ENCODE results near the gene UBE2E3. TPM values are rescaled to one million over a fixed set of nuclear protein-coding genes. Genes with fewer than 3 reads are reported as not detected.
"Not testable (repeated sequence)": the region's sequence is repeated elsewhere in the genome, so short reads cannot be mapped to it uniquely, and the experiment has no call there.

The UBE2E3 gene
- 54.8 and 60.7 TPM in 2 replicates for total RNA-seq (2014; rRNA removed; shearing (Covaris generic))
- 32.5 and 40.0 TPM in 2 replicates for polyA plus RNA-seq (2014; cell fraction: nucleus; rRNA removed)

DNA sequence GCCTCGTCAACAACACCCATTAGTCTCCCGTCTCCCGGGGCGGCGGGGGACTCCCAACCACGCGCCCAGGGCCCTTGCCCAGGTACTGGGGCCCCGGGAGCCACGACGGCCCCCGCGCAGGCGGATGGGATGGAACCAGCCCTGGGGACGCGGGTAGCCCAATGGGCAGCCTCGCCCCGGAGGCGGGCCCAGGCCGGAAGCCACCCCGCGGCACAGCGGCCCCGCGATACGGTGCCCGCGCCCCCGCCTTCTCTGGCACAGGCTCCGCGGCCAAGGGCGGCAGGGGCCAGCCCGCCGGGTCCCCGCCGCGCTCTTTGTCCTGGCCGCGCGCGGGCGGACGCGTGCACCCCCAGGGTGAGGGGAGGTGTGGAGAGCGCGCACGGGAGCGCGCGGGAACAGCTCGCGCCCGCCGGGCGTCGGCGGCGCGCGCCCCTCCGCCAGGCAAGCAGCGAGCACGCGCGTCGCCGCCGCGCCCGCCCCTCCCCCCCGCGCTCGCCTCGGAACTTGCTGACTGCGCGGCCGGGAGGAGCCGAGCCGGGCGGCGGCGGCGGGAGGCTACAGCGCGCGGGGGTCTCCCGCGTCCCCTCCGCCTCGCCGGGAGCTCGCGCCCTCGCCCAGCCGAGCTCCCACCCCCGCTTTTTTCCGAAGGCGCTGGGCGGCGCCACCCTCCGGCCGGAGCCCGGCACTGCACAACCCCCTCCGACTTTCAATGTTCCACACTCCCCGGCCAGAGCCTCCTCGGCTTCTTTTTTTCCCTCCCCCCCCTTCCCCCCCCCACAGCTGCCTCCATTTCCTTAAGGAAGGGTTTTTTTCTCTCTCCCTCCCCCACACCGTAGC is at the start of gene UBE2E3:
TSS of gene UBE2E3 (plus strand) at position 500 of the 837 bp plus-strand sequence. CDS start 1,438 bp downstream, outside the sequence.
- peak; percentile 65 for DNase-seq (ENCODE audit: extremely low read depth, low read depth)

- DNase-seq (ENCODE audit: extremely low read depth, low read depth): no peak
Observed at GRCh38 chr2:180931841-180932240, 48.6 kb upstream of the UBE2E3 start.

DNA sequence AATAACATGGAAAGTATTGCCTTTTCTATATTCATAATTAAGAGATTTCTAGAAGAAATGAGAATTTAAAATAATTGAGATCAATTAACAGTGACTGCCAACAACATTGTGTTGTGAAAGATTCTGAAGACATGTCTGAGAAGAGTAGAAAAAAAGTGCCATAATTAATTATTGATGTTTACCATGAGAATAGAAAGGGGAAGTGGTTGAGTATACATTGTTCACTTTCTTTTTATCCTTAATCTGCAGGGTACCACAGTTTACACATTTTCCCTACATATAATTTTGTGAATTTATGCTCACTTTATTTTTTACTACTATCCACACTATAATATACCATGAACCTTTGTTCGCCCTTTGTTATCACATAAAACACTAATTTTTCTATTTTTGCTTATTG is 47.1 kb upstream of the UBE2E3 start:
- no peak for DNase-seq (ENCODE audit: extremely low read depth, low read depth)

- no peak for DNase-seq (ENCODE audit: extremely low read depth, low read depth)
Observed at GRCh38 chr2:180934911-180935310, 45.5 kb upstream of the UBE2E3 start.

- DNase-seq (ENCODE audit: extremely low read depth, low read depth): not testable (repeated sequence)
Observed at GRCh38 chr2:180937480-180937879, 42.9 kb upstream of the UBE2E3 start.

DNA sequence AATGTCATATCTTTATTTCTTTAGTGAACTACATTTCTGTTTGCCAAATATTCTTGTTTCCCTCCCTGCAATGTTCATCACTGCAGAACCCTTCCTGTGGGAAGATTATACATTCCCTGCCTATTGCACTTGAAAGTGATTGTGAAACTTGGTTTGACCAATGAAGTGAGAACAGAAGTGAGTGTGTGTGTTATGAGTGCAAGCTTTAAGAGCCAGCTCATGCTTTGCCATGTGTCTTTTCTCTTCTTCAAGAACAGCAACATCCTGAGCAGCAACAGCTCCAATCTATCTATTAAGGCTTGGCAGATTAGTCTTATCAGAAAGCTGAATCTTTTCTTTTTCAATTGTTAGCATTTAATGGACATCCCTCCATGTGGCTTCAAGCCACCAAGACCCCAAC is 42.0 kb upstream of the UBE2E3 start:
- DNase-seq (ENCODE audit: extremely low read depth, low read depth): no peak

DNA sequence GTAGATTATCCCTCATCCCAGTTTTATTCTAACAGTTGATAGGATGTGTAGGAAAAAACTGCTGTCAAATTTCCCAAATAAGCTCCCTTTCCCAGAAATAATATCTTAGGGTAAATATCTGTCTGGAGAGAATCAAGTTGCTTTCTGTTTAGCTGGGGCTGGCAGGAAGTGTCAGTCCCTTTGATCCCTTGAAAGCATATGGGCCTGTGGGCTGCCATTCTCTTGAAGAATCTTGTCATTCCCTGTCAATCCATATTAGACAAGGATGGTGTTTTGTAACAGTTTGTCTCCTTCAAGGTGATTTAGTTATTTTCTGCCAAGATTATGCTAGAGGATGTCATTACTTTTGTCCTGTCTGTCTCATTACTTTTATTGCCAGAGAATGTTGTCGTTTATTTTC is 37.1 kb upstream of the UBE2E3 start:
- DNase-seq (ENCODE audit: extremely low read depth, low read depth): no peak

DNA sequence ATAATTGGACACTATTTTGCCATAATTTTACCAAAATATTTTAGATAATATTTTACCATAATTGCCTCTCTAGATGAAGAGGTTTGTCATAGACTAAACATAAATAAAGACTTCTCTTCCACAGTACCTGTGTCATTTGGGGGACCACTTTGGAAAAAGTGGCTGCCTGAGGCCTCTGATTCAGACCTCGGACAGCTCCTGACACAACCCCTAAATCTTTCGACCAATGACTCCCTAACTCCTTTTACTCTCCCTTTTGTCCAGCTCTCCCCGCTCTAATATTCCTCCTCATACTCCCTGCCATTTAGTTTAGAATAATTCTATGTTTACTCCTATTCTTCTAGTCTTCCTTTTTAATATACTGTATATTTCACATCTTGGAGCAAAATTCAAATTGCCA is 36.0 kb upstream of the UBE2E3 start:
- DNase-seq (ENCODE audit: extremely low read depth, low read depth): no peak

- DNase-seq (ENCODE audit: extremely low read depth, low read depth): no peak
Observed at GRCh38 chr2:180947208-180947689, 33.2 kb upstream of the UBE2E3 start.

DNA sequence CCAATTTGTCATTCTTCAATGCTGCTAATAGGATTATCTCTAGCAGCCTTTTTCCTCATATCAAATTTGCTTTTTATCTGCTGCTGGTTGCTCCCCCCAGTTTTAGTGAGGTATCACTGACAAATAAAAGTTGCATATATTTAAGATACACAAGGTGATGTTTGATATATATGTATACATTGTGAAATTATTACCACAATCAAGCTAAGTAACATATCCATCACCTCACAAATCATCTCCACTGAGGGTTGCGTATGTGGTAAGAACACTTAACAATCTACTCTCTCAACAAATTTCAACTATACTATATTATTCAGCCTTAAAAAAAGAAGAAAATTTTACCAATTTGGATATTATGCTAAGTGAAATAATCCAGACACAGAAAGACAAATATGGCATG is 30.5 kb upstream of the UBE2E3 start:
- no peak for DNase-seq (ENCODE audit: extremely low read depth, low read depth)

DNA sequence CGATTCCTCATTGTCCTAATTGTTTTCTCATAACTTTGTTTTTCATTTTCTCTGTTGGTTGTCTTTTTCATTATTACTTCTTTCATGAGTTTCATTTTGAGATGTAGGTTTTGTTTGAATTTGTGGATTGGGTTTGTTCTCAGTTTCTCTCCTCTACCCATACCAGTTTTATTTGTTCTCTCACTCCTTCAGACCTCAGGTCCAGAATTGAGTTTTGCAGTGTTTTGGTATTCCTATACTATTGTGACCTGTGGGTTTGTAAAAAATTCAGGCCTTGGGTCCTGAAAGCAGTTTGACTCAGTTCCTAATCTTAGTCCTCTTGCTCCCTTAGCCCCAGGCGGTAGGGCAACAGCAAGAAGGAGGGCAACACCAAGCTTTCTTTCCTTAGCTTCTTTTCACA is 28.3 kb upstream of the UBE2E3 start:
- no peak for DNase-seq (ENCODE audit: extremely low read depth, low read depth)

- no peak for DNase-seq (ENCODE audit: extremely low read depth, low read depth)
Observed at GRCh38 chr2:180952731-180953336, 27.6 kb upstream of the UBE2E3 start.

- no peak for DNase-seq (ENCODE audit: extremely low read depth, low read depth)
Observed at GRCh38 chr2:180953550-180953949, 26.9 kb upstream of the UBE2E3 start.

- no peak for DNase-seq (ENCODE audit: extremely low read depth, low read depth)
Observed at GRCh38 chr2:180955101-180955500, 25.3 kb upstream of the UBE2E3 start.

DNA sequence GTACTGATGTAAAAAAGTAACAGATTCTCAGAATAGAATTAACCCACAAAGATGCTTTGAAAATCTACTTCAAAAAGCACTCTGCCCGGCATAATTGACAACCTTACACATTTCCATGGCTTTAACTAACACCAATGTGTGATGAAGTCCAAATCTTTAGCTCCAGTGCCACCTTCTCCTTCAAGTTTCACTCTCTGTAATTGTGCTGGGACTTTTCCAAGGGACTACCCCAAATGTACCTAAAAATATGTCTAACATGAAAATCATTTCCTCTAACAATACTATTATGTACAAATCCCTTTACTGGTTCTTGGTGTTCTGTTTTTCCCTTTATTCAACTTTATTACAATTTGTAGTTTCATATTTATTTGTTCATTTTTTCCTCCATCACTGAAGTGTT is 20.6 kb upstream of the UBE2E3 start:
- no peak for DNase-seq (ENCODE audit: extremely low read depth, low read depth)

GRCh38 chr2:180960982-180961381 is 19.4 kb upstream of the UBE2E3 start:
- no peak for DNase-seq (ENCODE audit: extremely low read depth, low read depth)

DNA sequence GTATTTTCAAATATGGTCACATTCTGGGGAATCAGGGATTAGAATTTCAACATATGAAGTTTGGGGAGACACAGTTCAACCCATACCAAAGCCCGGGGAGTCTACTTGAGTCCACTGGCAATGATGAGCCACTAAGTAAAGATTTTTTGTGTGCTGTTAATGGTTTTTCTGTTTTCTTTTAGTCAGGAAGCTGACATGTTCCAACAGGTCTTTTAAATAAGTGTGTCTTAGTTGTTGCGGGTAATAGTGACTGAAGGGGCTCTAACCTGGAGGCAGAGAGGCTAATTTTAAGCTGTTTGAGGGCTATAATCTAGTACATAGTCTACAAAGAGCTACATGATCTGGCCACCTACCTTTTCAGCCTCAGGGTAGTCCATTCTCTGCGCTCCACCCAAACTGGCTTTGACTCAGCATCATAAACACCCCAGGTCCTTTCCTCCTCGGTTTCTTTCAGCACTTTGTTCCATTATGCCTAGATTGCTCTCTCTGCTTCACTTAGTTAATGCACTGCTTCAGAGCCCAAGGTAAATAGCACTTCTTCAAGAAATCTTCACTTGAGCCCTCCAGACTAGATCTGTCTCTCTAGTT is 17.6 kb upstream of the UBE2E3 start:
- no peak for DNase-seq (ENCODE audit: extremely low read depth, low read depth)

- DNase-seq (ENCODE audit: extremely low read depth, low read depth): no peak
Observed at GRCh38 chr2:180966378-180966777, 14.0 kb upstream of the UBE2E3 start.

GRCh38 chr2:180969124-180969523 is 11.3 kb upstream of the UBE2E3 start:
- no peak for DNase-seq (ENCODE audit: extremely low read depth, low read depth)

DNA sequence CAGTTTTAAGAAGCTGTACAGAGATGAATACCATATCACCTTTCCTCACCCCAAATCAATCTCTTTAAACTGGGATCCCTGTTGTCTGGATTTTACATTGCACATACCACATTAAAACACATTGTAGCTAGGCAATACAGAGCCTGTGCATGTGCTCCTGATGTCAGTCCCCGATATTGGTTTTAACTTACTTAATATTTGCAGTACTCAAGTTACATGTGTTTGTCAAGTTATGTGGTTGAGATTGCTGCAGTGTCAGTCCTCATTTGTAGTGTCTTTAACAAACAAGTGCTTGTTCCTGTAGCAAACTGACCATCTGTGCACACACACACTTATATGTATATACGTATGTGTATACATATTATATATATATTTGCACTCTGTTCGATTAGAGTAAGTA is 10.4 kb upstream of the UBE2E3 start:
- no peak for DNase-seq (ENCODE audit: extremely low read depth, low read depth)

DNA sequence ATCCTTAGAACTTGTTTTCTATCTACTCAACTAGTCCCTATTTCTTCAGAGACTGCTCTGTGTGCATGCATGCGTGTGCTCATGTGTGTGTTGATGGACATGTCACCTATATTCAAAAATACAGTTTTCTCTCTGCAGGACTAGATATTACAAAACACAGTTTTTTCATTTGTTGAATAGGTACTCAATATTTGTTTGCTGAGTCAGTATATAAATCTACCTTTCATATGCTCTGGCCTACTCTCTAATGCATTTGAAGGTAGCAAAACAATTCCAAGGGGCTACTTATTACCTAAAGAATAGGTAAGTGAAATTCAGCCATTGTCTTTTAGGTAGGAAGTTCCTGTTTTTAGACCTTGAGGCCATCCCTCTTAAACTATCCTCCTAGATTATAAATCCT is 8.6 kb upstream of the UBE2E3 start:
- no peak for DNase-seq (ENCODE audit: extremely low read depth, low read depth)

DNA sequence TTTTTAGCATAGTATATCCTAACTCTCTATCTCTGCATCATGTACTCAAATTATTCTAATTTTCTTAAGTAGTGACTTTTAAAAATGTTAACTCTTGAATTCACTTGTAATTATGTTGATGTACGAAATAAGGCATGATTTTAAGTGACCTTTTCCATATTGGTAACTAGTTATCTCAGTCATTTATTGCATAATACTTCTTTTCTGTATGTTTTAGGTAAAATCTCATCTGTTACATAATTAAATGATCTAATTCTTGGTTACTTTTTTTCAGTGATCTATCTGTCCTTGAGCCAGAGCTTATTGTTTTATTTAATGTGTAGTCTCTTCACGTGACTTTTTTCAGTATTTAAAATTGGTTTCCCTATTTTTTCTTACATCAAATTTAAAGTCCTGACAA is 4.8 kb upstream of the UBE2E3 start:
- no peak for DNase-seq (ENCODE audit: extremely low read depth, low read depth)
